ENCODE results near the gene MEIOB.
A peak's percentile ranks its signal among the peaks of the same experiment; 100 is the strongest.
"Not testable (repeated sequence)": the region's sequence is repeated elsewhere in the genome, so short reads cannot be mapped to it uniquely, and the experiment has no call there.

MEIOB gene

DNA sequence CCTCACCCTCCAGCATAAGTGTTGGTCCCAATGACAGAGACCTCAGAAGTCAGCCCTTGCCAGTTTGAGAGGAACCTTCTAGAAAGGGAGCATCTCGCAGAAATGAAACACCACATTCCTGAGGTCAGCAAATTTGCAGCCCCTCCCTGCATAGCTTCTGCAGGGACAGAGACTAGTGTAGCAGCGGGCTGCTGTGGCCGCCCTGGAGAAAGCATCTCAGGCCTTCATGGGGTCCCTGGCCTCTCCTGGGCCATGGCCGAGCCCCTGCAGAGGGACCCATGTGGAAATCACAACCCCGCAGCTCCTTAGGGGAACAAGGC is 34.8 kb upstream of the MEIOB start:
- no peak for DNase-seq (ENCODE audit: low spot score)

DNA sequence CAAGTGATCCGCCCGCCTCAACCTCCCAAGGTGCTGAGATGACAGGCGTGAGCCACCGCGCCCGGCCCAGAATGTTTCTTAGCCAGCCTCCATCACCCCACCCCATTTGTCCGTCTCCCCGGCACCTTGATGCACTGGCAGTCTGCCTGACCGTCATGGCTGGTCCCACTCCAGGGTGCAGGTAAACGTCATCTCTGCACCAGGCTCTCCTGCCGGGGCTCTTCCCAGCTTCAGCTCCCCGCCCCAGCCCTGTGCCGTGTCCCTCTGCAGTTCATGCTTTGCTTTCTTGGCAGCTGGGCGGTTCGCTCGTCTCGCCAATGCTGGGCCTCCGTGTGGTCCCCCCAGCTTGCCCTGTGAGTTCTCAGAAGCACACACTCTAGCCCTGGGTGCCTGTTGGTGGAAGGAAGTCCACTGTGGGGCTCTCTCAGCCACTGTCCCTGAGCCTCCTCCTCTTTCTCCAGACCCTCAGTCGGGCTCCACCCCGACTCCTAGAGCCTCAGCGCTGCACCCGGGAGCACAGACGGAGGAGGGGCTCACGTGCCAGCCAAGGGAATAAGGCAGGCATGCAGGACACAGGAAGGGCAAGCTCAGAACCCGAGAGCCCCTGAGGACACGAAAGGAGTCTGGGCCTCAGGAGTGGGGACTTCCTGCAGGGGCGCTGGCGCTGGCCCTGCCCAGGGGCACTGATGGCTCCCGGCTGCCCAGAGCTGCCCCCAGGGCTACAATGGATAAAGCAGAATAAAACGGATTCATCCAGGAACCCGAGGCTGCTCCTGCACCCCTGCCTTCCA is 34.3 kb upstream of the MEIOB start:
- DNase-seq (ENCODE audit: low spot score) = no peak

DNA sequence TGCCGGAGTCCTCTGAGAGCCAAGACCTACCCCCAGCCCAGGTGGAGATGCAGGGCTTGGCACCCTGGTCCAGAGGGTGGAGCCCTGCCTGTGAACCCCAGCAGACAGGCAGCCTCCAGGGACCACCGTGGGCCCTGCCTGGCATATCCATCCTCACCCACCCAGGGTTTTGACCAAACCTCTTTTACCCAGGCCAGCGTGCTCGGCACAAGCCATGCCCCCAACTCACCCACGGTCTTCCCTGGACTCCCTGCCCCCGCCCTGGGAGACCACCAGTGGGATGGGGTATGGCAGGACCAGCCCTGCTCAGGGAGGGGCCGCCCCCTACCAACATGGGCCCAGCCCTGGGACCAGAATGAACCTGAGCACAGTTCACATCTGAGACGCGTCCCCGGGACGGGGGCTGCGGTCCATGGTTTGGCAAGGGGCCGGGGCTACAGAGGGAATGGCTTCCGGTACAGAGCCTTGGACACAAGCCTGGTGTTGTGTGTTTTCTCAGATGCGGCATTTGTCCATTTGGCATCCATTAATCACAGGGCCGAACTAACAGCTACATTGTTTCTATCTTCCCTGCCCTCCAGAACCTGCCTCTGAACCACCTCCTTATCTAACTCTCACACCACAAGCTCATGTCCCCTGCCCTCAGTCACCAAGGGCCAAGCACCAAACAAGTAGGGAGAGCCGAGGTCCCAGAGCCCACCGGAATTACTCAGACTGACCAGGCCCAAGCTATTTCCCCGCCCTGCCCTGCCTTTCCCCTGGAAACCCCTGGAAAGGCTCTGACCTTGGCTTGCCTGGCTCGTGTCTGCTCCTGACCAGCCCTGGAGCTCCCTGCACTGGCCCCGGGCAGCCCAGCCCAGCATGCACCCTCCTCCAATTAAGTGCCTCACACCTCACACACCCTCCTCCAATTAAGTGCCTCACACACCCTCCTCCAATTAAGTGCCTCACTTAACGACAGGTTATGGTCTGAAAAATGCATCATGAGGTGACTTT is 32.2 kb upstream of the MEIOB start:
- DNase-seq (ENCODE audit: low spot score) = no peak

DNA sequence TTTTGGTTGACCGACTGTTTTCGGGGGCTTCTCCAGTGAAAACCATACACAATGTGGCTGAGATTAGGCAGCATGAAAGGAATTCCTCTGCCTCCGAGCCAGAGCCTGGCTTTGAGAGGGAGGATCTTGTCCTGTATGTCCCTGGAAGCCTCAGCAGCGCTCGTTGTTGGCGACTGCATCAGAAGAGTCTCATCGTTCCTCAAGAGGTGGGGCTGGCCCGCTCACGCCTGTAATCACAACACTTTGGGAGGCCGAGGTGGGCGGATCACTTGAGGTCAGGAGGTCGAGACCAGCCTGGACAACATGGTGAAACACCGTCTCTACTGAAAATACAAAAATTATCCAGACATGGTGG is 31.2 kb upstream of the MEIOB start:
- no peak for DNase-seq (ENCODE audit: low spot score)

DNA sequence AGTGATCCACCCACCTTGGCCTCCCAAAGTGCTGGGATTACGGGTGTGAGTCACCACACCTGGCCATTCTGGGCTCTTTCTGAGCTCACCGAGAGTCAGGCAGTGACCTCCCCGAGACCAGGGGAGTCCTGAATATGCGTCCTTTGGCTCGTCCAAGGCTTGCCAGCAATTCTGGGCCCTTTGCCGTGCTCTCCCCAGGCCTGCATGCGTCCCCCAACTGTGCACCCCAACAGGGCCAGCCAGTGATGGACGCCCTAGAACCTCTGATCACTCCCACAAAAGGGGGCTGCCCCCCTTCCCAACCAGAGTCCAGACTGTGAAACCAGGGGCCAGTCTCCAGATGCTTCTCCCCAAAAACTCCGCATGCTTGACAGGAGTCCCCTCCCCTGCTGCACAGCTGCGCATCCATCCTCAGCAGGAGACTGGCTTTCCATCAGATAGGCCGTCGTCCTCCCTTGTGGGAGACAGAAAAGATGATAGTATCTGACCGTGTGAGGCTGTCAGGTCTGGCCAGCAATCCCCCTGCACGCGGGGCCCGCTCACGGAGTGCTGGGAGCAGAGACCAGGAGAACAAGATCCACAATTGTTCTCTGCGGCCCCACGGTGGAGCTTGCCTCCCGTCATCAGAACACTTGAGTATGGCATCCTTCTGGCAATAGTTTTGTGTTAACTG is 30.7 kb upstream of the MEIOB start:
- no peak for DNase-seq (ENCODE audit: low spot score)

DNA sequence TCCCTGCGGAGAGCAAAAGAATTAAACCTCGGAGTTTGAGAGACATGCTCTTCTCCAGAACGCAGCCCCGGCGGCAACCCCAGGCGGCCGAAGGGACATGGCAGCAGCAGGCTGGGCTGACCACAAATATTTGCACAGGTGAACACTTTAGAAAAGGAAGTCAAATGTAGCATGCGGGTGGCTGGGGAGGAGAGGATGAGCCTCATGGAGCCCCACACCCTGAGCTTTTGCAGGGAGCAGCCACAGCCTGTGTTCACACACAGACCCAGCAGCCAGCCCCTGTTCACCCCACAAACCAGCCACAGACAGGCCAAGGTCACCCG is 28.4 kb upstream of the MEIOB start:
- no peak for DNase-seq (ENCODE audit: low spot score)

DNA sequence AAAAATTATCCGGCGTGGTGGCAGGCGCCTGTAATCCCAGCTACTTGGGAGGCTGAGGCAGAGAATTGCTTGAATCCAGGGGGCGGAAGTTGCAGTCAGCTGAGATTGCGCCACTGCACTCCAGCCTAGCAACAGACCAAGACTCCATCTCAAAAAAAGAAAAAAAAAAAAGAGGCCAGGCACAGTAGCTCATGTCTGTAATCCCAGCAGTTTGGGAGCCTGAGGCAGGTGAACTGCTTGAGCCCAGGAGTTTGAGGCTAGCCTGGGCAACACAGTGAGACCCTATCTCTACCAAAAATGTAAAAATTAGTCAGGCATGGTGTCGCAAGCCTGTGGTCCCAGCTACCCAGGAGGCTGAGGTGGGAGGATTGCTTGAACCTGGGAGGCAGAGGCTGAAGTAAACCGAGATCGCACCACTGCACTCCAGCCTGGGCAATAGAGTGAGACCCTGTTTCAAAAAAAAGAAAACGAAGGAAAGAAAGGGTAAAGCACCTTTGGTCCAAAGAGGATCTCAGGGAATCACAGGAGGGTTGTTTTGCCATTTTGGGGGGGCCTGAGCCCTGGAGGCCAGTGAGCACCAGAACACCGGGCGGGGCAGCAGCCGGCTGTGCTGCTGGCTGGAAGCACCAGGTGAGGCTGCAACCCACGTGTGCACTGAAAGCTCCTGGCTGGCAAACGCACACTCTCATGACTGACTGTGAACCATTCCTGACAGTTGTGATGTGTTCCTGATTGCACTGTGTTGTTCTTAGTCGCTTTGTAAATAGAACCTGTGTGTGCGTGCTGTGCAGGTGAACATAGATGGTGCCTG is 27.9 kb upstream of the MEIOB start:
- no peak for DNase-seq (ENCODE audit: low spot score)

DNA sequence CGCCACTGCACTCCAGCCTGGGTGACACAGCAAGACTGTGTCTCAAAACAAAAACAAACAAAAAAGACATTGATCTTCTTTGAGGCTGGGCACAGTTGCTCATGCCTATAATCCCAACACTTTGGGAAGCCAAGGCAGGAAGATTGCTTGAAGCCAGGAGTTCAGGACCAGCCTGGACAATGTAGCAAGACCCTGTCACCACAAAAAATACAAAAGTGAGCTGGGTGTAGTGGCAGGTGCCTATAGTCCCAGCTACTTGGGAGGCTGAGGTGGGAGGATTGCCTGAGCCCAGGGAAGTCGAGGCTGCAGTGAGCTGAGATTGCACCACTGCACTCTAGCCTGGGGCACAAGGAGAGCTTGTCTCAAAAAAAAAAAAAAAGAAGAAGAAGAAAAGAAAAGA is 25.7 kb upstream of the MEIOB start:
- DNase-seq (ENCODE audit: low spot score) = not testable (repeated sequence)

DNA sequence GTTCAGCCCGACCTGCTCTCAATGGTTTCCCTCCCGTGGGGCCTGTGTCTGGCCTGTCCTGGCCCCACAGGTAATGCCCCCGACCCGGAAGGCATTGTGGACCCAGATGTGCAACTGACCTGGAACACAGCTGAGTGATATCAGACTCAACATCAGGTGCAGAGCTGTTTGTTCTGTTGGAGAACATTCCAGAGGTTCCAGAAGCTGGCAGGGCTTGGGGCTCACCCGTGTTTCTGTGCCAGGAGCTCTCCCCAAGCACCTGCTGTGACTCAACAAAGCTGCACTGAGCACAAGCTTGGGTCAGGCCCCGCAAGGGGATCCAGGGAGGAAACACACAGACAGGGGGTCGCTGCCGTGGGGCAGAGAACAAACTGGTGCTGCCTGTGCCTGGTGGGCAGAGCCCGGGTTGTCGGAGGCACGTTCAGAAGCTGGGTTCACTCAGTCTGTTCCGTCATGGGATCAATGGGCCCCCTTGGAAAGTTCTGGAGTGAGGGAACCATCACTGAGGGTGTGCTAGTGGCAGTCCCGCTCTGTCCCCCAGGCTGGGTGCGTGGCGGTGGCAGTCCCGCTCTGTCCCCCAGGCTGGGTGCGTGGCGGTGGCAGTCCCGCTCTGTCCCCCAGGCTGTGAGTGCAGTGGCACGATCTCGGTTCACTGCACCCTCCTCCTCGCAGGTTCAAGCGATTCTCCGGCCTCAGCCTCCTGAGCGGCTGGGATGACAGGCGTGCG is 24.1 kb upstream of the MEIOB start:
- no peak for DNase-seq (ENCODE audit: low spot score)

DNA sequence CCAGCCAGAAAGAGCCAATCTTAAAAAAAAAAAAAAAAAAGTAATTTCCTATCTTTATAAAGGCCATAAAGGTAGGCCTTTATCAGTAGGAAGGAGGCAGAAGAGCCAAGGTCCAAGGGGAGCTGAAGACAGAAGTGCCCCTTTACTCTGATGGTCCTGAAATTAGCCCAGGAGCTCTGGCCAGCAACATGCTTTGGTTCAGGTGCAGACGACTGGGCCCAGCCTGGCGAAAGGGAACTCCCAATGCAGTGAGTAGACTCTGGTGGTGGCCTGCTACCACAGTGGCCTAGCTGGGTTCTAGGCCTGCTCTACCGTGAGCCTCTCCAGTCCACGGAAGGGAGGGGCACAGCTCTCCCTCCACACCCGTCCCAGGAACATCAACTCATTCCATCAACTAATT is 23.1 kb upstream of the MEIOB start:
- DNase-seq (ENCODE audit: low spot score) = no peak

DNA sequence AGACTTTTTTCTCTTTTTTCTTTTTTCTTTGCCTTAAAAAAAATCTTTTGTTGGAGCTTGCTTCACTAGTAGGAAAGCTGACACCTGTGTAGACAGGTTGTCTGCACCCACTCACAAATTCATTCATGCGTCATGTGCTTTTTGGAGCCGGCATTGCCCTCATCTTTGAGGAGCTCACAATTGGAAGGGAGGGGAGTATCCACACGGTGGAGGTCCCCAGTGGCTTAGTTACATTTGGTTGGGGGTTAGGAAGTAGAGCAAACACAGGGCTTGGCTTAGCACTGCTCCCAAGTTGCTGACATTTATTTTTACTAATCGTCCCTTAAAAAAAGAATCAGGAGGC is 18.7 kb upstream of the MEIOB start:
- no peak for DNase-seq (ENCODE audit: low spot score)

DNA sequence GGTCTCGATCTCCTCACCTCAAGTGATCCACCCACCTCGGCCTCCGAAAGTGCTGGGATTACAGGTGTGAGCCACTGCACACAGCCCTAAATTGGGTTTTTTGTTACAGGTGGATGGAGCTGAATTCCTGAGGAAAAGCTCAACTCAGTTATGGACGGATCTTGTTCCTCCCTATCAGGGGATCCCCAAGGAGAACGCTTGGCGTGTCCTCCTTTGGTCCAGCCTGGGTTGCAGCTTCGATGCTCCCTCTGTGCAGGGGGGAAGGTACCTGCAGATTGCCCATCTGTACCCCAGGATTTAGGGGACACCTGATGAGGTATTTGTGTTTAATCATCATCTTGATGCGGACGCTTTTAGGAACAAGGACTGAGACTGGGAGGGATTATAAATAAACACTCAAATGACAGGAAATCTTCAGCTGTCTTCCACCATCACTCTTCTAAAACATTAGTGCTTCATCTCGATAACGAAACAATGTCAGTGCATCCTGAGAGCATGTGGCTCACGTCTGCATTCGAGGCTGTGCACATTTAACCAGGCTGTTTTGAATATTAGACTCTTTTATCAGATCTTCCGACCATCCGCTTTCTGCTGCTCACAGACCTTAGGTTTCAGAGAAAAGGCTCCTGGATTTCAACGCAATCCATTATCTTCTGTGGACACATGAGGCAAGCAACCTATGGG is 18.2 kb upstream of the MEIOB start:
- no peak for DNase-seq (ENCODE audit: low spot score)

DNA sequence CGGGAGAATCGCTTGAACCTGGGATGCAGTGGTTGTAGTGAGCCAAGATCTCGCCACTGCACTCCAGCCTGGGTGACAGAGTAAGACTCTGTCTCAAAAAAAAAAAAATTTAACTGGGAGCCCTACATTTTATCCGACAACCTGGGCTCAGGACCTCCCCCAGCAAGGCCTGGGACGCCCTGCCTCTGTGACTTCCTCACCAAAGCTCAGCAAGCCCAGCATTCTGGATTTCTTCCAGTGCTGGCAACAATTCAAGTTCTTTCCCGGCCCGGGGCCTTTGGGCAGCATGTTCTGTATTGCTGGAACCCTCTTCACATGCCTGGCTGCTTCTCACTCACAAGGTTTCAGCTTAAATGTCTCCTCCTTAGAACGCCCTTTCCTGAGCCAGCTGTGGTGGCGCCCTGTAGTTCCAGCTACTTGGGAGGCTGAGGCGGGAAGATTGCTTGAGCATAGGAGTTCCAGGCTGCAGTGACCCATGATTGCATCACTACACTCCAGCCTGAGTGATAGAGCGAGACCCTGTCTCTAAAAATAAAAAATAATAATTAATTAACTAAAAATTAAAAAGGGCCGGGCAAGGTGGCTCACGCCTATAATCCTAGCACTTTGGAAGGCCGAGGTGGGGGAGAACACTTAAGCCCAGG is 15.9 kb upstream of the MEIOB start:
- DNase-seq (ENCODE audit: low spot score) = no peak

DNA sequence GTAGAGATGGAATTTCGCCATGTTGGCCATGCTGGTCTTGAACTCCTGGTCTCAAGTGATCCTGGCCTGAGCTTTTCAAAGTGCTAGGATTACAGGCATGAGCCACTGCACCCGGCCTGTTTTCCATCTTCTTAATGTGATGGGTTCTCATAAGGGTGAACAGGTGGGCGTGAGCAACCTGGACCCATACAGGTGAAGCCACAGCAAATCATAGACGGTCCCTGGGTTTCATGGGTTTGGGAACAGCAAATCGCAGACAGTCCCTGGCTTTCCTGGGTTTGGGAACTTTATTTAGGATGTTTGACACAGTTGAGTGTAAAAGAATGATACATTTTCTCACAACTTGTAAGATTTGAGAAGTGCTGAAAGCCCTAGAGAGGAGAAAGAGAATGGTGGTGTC is 12.9 kb upstream of the MEIOB start:
- no peak for DNase-seq (ENCODE audit: low spot score)

DNA sequence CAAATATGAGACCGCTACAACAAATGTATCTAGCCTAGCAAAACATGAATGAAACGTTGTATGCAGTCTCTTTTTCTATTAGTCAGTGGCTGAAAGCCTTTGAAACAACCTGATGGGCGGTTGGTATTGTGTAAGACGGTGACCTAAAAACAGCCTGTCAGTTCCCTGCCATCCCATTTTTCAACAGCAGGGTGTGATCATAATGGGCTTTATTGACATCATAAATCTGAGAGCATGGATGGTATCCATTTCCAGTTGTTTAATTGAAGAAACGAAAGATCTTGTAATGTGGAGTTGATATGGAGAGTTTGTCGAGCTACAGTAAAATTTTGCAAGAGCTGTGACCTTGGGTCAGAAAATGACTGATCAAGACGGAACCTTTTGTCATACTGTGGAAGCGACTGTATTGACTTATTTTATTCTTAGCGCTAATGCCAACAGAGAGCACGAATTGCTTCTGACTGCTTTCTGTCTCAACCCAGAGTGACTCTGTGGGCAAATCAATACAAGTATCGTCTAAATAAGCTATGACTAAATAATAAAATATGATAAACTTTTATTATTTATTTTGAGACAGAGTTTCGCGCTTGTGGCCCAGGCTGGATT is 12.3 kb upstream of the MEIOB start:
- DNase-seq (ENCODE audit: low spot score) = peak; percentile 33

DNA sequence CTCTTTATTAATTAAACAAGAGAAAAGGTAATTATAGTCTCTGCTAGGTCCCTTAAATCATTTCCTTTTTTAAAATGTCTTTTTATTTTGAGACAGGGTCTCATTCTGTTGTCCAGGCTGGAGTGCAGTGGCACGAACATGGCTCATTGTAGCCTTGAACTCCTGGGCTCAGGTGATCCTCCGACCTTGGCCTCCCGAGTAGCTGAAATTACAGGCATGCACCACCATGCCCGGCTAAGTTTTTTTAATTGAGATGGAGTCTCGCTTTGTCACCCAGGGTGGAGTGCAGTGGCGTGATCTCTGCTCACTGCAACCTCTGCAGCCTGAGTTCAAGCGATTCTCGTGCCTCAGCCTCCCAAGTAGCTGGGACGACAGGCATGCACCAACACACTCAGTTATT is 9.2 kb upstream of the MEIOB start:
- DNase-seq (ENCODE audit: low spot score) = not testable (repeated sequence)

DNA sequence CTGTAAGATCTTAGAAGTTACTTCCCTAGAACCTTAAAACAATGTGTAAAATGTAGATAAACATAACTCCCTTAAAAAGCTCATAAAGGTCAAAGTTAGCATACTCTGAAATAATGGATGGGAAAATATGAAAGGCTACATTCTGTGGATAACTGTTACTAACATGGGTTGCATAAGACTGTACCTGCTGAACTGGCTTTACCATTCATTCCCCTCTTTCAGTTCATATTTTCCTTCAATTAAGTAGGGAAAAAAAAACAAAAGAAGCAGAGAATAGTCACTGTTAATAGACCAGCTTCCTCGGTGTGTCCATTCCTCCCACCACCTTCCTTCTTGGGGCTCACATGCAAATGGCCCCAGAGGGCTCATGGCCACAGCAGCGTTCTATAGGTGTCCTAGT is 7.5 kb upstream of the MEIOB start:
- DNase-seq (ENCODE audit: low spot score) = no peak

DNA sequence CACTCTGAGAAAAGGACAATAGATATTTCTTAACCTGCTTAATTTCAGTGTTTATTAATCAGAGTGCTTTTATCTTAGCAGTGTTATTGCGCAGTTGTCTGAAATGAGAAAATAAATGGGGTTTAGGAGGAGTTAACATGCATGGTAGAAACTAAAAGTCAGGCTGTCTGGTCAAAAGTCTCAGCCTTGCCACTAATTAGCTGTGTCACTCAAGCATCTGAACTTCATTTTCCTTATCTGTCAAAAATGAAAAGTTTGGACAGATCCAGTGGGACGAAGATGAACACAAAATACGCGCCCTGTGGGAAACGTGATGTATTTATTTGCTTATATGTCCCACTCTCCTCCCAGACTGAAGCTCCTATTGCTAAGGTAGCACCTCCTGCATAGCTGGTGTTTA is 6.3 kb upstream of the MEIOB start:
- no peak for DNase-seq (ENCODE audit: low spot score)

DNA sequence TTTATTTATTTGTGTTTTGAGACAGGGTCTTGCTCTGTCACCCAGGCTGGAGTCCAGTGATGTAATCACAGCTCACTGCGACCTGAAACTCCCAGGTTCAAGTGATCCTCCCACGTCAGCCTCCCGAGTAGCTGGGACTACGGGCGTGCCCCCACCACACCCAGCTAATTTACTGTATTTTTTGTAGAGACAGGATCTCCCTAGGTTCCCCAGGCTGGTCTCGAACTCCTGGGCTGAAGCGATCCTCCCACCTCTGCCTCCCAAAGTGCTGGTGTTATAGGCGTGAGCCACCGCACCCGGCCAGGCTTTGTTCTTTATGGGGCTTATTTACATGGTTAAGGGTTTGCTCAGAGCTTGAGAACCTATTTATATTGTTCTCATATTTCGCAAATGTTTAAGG is 5.8 kb upstream of the MEIOB start:
- DNase-seq (ENCODE audit: low spot score) = no peak

DNA sequence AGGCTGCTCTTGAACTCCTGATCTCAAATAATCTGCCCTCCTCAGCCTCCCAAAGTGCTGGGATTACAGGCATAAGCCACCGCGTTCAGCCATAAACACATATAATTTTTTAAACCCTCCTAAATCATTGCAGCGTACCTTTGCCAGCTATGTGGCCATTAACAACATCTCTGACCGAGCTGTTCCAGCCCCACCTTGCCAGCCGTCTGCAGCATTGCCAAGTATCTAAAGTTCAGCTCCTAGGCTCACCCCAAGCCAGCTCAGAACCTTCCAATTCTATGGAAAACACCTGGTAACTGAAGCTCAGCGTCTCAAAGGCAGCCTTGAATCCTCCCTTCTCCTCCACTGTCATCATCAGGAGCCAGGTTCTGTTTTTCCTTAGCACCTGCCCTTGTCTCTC is 5.1 kb upstream of the MEIOB start:
- DNase-seq (ENCODE audit: low spot score) = no peak

Measured in kidney capillary endothelial cell (primary cell).